HepG2 (cell line): ENCODE results near the gene LTB4R. TPM values are rescaled to one million over a fixed set of nuclear protein-coding genes. Genes with fewer than 3 reads are reported as not detected.

ENCODE experiments used
- ATAD3A ChIP-seq: sonication (generic); formaldehyde crosslinking; IDR thresholded peaks from 2 replicates; pipeline ENCODE4 v1.4.0; 2020; ENCODE audit warnings: missing genetic modification reagents
- MNT ChIP-seq: fragments of 450-650 bp; IDR thresholded peaks from 2 replicates; pipeline ENCODE4 v1.6.1; 2016
- MYC ChIP-seq: sonication (generic); formaldehyde crosslinking; IDR thresholded peaks from 2 replicates; pipeline ENCODE4 v1.9.0; 2021; ENCODE audit warnings: missing genetic modification reagents, borderline replicate concordance
- NR2C2 ChIP-seq: sonication (generic); formaldehyde crosslinking; IDR thresholded peaks from 2 replicates; pipeline ENCODE4 v1.4.0; 2020; ENCODE audit warnings: missing genetic modification reagents, mild to moderate bottlenecking, moderate library complexity, borderline replicate concordance
- PRDM4 ChIP-seq: sonication (generic); formaldehyde crosslinking; IDR thresholded peaks from 2 replicates; pipeline ENCODE4 v1.9.0; 2021; ENCODE audit warnings: missing genetic modification reagents, borderline replicate concordance
- RAD51 ChIP-seq: fragments of 450-650 bp; IDR thresholded peaks from 2 replicates; pipeline ENCODE4 v1.6.1; 2016; ENCODE audit warnings: borderline replicate concordance
- REXO4 ChIP-seq: sonication (generic); formaldehyde crosslinking; IDR thresholded peaks from 2 replicates; pipeline ENCODE4 v1.8.0; 2022; ENCODE audit warnings: missing genetic modification reagents, mild to moderate bottlenecking, borderline replicate concordance
- TAF1 ChIP-seq: sonication (generic); formaldehyde crosslinking; IDR thresholded peaks from 2 replicates; pipeline ENCODE4 v1.4.0; 2020; ENCODE audit warnings: missing genetic modification reagents
- ZIK1 ChIP-seq: sonication (generic); formaldehyde crosslinking; IDR thresholded peaks from 2 replicates; pipeline ENCODE4 v1.5.0; 2020; ENCODE audit warnings: mild to moderate bottlenecking, low read depth, missing genetic modification reagents, borderline replicate concordance
- ZMAT3 ChIP-seq: sonication (generic); formaldehyde crosslinking; conservative IDR thresholded peaks from 2 replicates; pipeline ENCODE4 v1.7.0; 2021; ENCODE audit warnings: missing genetic modification reagents
- ZMYM2 ChIP-seq: sonication (generic); formaldehyde crosslinking; IDR thresholded peaks from 2 replicates; pipeline ENCODE4 v1.8.0; 2022; ENCODE audit warnings: mild to moderate bottlenecking, missing genetic modification reagents
- ZNF232 ChIP-seq: sonication (generic); formaldehyde crosslinking; IDR thresholded peaks from 2 replicates; pipeline ENCODE4 v1.4.0; 2020; ENCODE audit warnings: missing genetic modification reagents, borderline replicate concordance
- ZNF713 ChIP-seq: sonication (generic); formaldehyde crosslinking; IDR thresholded peaks from 2 replicates; pipeline ENCODE4 v1.4.0; 2020; ENCODE audit warnings: mild to moderate bottlenecking, missing genetic modification reagents
- ZNF75D ChIP-seq: sonication (generic); formaldehyde crosslinking; IDR thresholded peaks from 2 replicates; pipeline ENCODE4 v1.8.1; 2023; ENCODE audit warnings: missing genetic modification reagents, mild to moderate bottlenecking, borderline replicate concordance
- ZNF784 ChIP-seq: sonication (generic); formaldehyde crosslinking; IDR thresholded peaks from 2 replicates; pipeline ENCODE4 v1.5.1; 2020; ENCODE audit warnings: missing genetic modification reagents, mild to moderate bottlenecking, borderline replicate concordance
- ZNF883 ChIP-seq: sonication (generic); formaldehyde crosslinking; IDR thresholded peaks from 2 replicates; pipeline ENCODE4 v1.5.1; 2020; ENCODE audit warnings: mild to moderate bottlenecking, missing genetic modification reagents; ENCODE audit errors: not compliant biosample characterization
- ZSCAN22 ChIP-seq: sonication (generic); formaldehyde crosslinking; IDR thresholded peaks from 2 replicates; pipeline ENCODE4 v1.4.0; 2020; ENCODE audit warnings: mild to moderate bottlenecking, missing genetic modification reagents
- polyA plus RNA-seq, 8 experiments: library from polyadenylated mRNA; depleted of rRNA in 3 of 8; stranded (reverse) in 7 of 8; unstranded in 1 of 8; fragments of >200 nt; fragmentation: Illumina TruSeq in 4 of 8; extraction: Trizol in 4 of 8; gene quantifications; 2 replicates each; pipeline versions ENCODE4 v1.2.1 to v1.2.3, GENCODE V29; 2011 to 2016; ENCODE audit warnings: low read depth in 4 of 8, missing spikeins in 1 of 8, mixed read lengths in 1 of 8; ENCODE audit not compliant: insufficient read depth in 1 of 8
- total RNA-seq, 5 experiments: library from RNA; depleted of rRNA; stranded (reverse); fragments of >200 nt; fragmentation: Illumina TruSeq; extraction: Trizol; gene quantifications; 2 replicates each; pipeline ENCODE4 v1.2.3, GENCODE V29; 2016; ENCODE audit warnings: low read depth in 1 of 5
- TF ChIP-seq, protein P1 (sequence below): fragments of 450-650 bp; IDR thresholded peaks from 2 replicates; pipeline ENCODE4 v1.6.1; 2017; ENCODE audit warnings: mild to moderate bottlenecking
- TF ChIP-seq, protein P2 (sequence below): IDR thresholded peaks from 2 replicates; pipeline ENCODE4 v1.6.1; 2016; ENCODE audit warnings: low read depth, control low read depth

LTB4R gene
- total and polyA plus RNA-seq, 2 of the 13 experiments (the other 11 are each of a cell fraction or from before 2014, with no cell fraction given) = 3.2 to 8.2 TPM

DNA sequence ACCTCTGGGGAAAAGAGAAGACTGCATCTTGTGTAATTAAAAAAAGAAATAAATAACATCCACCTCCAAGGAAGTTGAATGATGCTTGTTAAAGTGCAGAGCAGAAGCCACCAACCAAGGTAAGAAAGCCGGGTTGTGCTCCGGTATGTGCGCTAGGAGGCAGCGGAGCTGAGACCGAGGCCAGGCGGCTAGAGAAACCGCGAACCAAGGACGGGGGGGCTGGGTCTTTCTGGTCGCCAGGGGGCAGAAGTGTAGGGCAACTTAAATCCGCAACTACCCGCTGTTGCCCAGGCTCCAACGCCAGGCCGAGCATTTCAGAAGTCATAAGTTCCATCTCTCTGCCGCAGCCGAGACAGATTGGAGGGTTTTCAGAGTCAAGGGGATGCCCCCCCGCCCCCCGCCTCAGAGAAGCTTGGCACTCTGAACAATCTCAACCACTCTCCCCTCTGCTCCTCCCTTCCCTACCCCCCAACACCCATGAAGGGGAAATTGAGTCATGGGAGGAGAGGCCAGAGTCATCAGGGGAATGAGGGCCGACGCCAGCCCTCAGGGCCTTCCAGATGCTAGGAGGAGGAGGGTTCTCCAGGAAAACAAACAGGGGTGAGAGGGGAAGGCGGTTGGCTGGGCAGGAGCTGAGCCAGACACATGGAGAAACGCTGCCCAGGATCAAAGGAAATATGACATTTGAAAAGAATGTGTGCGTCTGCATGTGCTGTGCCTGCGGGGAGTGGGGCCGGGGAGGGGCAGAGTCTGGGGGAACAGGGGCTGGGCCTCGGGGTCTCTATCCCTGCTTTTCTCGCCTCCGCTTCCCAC, 54.5 kb downstream of the LTB4R start (continued):
- TF ChIP-seq, protein P1, sequence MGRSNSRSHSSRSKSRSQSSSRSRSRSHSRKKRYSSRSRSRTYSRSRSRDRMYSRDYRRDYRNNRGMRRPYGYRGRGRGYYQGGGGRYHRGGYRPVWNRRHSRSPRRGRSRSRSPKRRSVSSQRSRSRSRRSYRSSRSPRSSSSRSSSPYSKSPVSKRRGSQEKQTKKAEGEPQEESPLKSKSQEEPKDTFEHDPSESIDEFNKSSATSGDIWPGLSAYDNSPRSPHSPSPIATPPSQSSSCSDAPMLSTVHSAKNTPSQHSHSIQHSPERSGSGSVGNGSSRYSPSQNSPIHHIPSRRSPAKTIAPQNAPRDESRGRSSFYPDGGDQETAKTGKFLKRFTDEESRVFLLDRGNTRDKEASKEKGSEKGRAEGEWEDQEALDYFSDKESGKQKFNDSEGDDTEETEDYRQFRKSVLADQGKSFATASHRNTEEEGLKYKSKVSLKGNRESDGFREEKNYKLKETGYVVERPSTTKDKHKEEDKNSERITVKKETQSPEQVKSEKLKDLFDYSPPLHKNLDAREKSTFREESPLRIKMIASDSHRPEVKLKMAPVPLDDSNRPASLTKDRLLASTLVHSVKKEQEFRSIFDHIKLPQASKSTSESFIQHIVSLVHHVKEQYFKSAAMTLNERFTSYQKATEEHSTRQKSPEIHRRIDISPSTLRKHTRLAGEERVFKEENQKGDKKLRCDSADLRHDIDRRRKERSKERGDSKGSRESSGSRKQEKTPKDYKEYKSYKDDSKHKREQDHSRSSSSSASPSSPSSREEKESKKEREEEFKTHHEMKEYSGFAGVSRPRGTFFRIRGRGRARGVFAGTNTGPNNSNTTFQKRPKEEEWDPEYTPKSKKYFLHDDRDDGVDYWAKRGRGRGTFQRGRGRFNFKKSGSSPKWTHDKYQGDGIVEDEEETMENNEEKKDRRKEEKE = no peak
- TF ChIP-seq ATAD3A = 0 out of 2 replicates have a peak, but pooled peaks have one; percentile 48
- no peak for TF ChIP-seq RAD51
- TF ChIP-seq, protein P2, sequence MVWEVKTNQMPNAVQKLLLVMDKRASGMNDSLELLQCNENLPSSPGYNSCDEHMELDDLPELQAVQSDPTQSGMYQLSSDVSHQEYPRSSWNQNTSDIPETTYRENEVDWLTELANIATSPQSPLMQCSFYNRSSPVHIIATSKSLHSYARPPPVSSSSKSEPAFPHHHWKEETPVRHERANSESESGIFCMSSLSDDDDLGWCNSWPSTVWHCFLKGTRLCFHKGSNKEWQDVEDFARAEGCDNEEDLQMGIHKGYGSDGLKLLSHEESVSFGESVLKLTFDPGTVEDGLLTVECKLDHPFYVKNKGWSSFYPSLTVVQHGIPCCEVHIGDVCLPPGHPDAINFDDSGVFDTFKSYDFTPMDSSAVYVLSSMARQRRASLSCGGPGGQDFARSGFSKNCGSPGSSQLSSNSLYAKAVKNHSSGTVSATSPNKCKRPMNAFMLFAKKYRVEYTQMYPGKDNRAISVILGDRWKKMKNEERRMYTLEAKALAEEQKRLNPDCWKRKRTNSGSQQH (CRISPR knock-in tag) = peak; percentile 90
- TF ChIP-seq ZIK1 (CRISPR knock-in tag) = 0 out of 2 replicates have a peak, but pooled peaks have one; percentile 6
- TF ChIP-seq ZNF232 = peak; percentile 89; the same call in 1 of the 2 replicates
- peak; percentile 72 for TF ChIP-seq NR2C2 (CRISPR knock-in tag)
- TF ChIP-seq ZNF883 (CRISPR knock-in tag) = peak; percentile 69
- peak; percentile 10; the same call in 1 of the 2 replicates for TF ChIP-seq ZNF713 (CRISPR knock-in tag)
- TF ChIP-seq ZMYM2 (CRISPR knock-in tag) = no peak
- TF ChIP-seq MYC (CRISPR knock-in tag) = peak; percentile 74; the same call in 1 of the 2 replicates
- no peak for TF ChIP-seq ZSCAN22 (CRISPR knock-in tag)
- TF ChIP-seq TAF1 (CRISPR knock-in tag) = 0 out of 2 replicates have a peak, but pooled peaks have one; percentile 26
- TF ChIP-seq ZNF784 (CRISPR knock-in tag) = peak; percentile 82; the same call in 1 of the 2 replicates
- TF ChIP-seq MNT = no peak
- TF ChIP-seq ZMAT3 (CRISPR knock-in tag) = peak; percentile 31; the same call in 1 of the 2 replicates
- TF ChIP-seq ZNF75D (CRISPR knock-in tag) = 0 out of 2 replicates have a peak, but pooled peaks have one; percentile 48
- TF ChIP-seq REXO4 (CRISPR knock-in tag) = no peak
- TF ChIP-seq PRDM4 (CRISPR knock-in tag) = peak; percentile 69; the same call in 1 of the 2 replicates
